CD4-positive, alpha-beta T cell treated with Interleukin-12 subunit alpha and Interleukin-12 subunit beta, for 1 hour (primary cell): ENCODE data around the gene HDGF.

Experiments
- DNase-seq: peaks from one replicate; pipeline ENCODE4 v3.0.0-alpha.2; 2020

Gene HDGF

GRCh38 chr1:156714830-156715229 lies 36.6 kb downstream of the HDGF start:
- DNase-seq = no peak

GRCh38 chr1:156712626-156713025 lies 38.8 kb downstream of the HDGF start:
- DNase-seq = no peak

- no peak for DNase-seq
Observed at GRCh38 chr1:156711011-156711817, 40.3 kb downstream of the HDGF start.

GRCh38 chr1:156709757-156710489 lies 41.6 kb downstream of the HDGF start:
- no peak for DNase-seq

GRCh38 chr1:156709031-156709430 lies 42.4 kb downstream of the HDGF start:
- DNase-seq = no peak

- DNase-seq = no peak
Observed at GRCh38 chr1:156708218-156708661, 43.2 kb downstream of the HDGF start.

- DNase-seq = no peak
Observed at GRCh38 chr1:156707417-156708217, 43.9 kb downstream of the HDGF start.

- peak; percentile 30 for DNase-seq
Observed at GRCh38 chr1:156706657-156707416, 44.6 kb downstream of the HDGF start.

- peak; percentile 74 for DNase-seq
Observed at GRCh38 chr1:156705918-156706656, 45.4 kb downstream of the HDGF start.

- DNase-seq = no peak
Observed at GRCh38 chr1:156705321-156705917, 46.1 kb downstream of the HDGF start, which contains the start of gene CRABP2. Gene CRABP2 (minus strand): TSS chr1:156705583. CDS start chr1:156705446, 137 bp downstream.

- DNase-seq = no peak
Observed at GRCh38 chr1:156704930-156705320, 46.5 kb downstream of the HDGF start.

- DNase-seq = no peak
Observed at GRCh38 chr1:156704166-156704711, 47.2 kb downstream of the HDGF start.

- no peak for DNase-seq
Observed at GRCh38 chr1:156703741-156704140, 47.7 kb downstream of the HDGF start.

- no peak for DNase-seq
Observed at GRCh38 chr1:156703336-156703735, 48.1 kb downstream of the HDGF start.

GRCh38 chr1:156700736-156701531 lies 50.5 kb downstream of the HDGF start:
- no peak for DNase-seq

GRCh38 chr1:156698995-156699394 lies 52.5 kb downstream of the HDGF start:
- no peak for DNase-seq

- no peak for DNase-seq
Observed at GRCh38 chr1:156697481-156697880, 54.0 kb downstream of the HDGF start.

GRCh38 chr1:156696755-156697154 lies 54.7 kb downstream of the HDGF start:
- DNase-seq = no peak

- no peak for DNase-seq
Observed at GRCh38 chr1:156694690-156694962, 56.8 kb downstream of the HDGF start.
